Hematopoietic multipotent progenitor cell treated with erythropoietin and hydrocortisone succinate and interleukin-3 and kit ligand, for 4 days (in vitro differentiated cells): ENCODE data around the gene CD207.
"Not testable (repeated sequence)": the region's sequence is repeated elsewhere in the genome, so short reads cannot be mapped to it uniquely, and the experiment has no call there.

Experiments
- DNase-seq: peaks from one replicate; pipeline ENCODE4 v3.0.0-alpha.2; 2015

The CD207 gene

GRCh38 chr2:70828914-70829824 lies 6.4 kb downstream of the CD207 start:
- DNase-seq = no peak

- DNase-seq = no peak
These were observed 7.5 kb downstream of the CD207 start for GRCh38 chr2:70828115-70828514.

- DNase-seq = peak; percentile 54
These were observed 8.2 kb downstream of the CD207 start for GRCh38 chr2:70827388-70827787.

- no peak for DNase-seq
These were observed 8.8 kb downstream of the CD207 start for GRCh38 chr2:70826696-70827350.

GRCh38 chr2:70823249-70823648 lies 12.4 kb downstream of the CD207 start:
- DNase-seq = peak; percentile 8

GRCh38 chr2:70822843-70823242 lies 12.8 kb downstream of the CD207 start:
- DNase-seq = peak; percentile 70

GRCh38 chr2:70820499-70820898 lies 15.1 kb downstream of the CD207 start, which contains the start of gene CLEC4F:
TSS of gene CLEC4F (minus strand) at chr2:70820599. CDS start at chr2:70820523, 76 bp downstream.
- no peak for DNase-seq

GRCh38 chr2:70817284-70817954 lies 18.2 kb downstream of the CD207 start:
- no peak for DNase-seq

- DNase-seq = no peak
These were observed 18.9 kb downstream of the CD207 start for GRCh38 chr2:70816726-70817125.

- DNase-seq = no peak
These were observed 26.3 kb downstream of the CD207 start for GRCh38 chr2:70808983-70809958.

- DNase-seq = no peak
These were observed 27.8 kb downstream of the CD207 start for GRCh38 chr2:70807828-70808118.

GRCh38 chr2:70807102-70807827 lies 28.4 kb downstream of the CD207 start:
- no peak for DNase-seq

GRCh38 chr2:70806620-70807019 lies 29.0 kb downstream of the CD207 start:
- DNase-seq = no peak

GRCh38 chr2:70806013-70806412 lies 29.6 kb downstream of the CD207 start:
- DNase-seq = no peak

GRCh38 chr2:70801607-70802263 lies 33.9 kb downstream of the CD207 start:
- no peak for DNase-seq

- no peak for DNase-seq
These were observed 35.9 kb downstream of the CD207 start for GRCh38 chr2:70799706-70800105.

- DNase-seq = not testable (repeated sequence)
These were observed 37.6 kb downstream of the CD207 start for GRCh38 chr2:70797996-70798395.

GRCh38 chr2:70797506-70797905 lies 38.1 kb downstream of the CD207 start:
- no peak for DNase-seq

GRCh38 chr2:70796262-70796661 lies 39.4 kb downstream of the CD207 start:
- DNase-seq = no peak

- no peak for DNase-seq
These were observed 40.2 kb downstream of the CD207 start for GRCh38 chr2:70795164-70795995.
